Activated T-cell treated with anti-CD3 and anti-CD28 coated beads for 24 hours (primary cell): ENCODE data around the gene COPRS.

Experiments
- DNase-seq: peaks from one replicate; pipeline ENCODE4 v3.0.0-alpha.2; 2020; ENCODE audit warnings: low read depth

The COPRS gene

DNA sequence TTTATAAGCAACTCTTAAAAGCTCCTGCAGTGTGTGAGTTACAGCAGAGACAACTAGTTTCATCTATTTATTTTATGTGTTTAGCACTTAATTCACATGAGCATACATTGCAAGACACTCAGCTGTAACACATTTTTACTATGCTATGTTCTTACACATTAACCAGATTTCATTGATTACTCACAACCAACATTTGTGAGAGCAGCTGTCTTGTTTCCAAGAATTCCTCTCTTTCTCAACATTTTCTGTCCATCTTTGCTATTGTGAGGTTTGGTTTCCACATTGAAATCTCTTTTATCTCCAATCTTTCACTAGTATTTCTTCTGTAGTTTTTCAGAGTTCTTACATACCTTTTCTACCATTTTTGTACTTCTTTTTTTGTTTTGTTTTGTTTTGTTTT, 51.2 kb downstream of the COPRS start:
- no peak for DNase-seq

DNA sequence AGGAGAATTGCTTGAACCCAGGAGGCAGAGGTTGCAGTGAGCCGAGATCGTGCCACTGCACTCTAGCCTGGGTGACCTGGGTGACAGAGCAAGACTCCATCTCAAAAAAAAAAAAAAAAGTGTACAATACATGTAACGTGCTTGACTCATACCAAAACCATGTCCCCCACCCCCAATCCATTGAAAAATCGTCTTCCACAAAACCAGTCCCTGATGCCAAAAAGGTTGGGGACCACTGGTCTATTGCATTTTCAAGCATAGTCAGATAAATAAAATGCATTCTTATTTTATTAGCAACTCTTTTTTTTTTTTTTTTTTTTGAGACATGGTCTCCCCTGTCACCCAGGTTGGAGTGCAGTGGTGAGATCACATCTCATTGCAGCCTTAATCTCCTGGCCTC, 52.1 kb downstream of the COPRS start:
- DNase-seq: no peak

DNA sequence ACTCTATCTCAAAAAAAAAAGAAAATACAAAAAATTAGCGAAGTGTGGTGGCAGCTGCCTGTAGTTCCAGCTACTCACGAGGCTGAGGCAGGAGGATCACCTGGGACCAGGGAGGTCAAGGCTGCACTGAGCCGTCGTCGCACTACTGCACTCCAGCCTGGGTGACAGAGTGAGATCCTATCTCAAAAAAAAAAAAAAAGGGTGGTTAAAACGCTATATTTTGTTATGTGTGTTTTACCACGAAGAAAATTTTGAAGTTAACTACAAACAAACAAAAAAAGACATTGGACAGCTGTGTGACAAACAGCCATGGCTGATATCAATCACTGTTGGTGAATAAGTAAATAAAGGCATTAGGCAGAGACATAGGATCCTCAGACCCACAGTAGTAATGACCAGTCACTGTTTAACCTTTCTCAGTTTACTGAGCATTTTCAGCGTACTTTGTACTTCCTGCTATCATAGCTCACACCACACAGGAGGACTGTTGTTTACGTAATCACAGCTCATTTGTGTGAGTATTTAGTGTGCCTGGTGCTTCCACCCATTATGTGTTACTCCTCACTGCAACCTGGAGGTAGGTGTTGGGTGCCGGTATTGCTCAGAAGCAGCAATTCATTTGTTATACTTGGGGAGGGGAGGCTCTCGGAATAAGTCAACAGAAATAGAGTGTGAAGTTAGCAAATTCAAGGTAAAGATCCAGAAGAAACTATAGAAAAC, 55.4 kb downstream of the COPRS start:
- DNase-seq: no peak

DNA sequence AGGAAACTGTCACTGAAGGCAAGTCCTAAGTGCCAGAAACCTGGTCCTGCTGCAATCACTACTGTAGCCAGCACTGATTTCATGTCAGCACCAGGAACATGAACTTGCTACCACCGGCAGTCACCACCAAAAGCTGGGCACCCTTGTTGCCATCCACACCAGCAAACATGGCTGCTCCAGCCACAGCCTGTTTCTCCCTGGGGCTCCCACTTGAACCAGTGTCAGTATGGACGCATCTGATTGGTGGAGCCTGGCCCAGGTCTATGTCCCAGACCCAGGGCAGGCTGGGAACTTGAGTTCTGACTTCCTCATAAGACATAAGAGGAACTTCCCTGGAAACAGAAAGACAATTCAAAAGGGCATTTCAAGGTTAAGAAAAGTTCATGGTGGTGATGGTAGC, 56.5 kb downstream of the COPRS start:
- no peak for DNase-seq
